NB4 (cell line): ENCODE measurements around the gene ERI3.

Experiments
- DNase-seq: peaks from one replicate; pipeline ENCODE4 v3.0.0; 2010; ENCODE audit warnings: low read depth
- H3K4me3 ChIP-seq: one replicate; pipeline ENCODE4 v1.5.1; 2011; ENCODE audit warnings: mild to moderate bottlenecking, low read depth, low read length, moderate library complexity
- CTCF ChIP-seq: IDR thresholded peaks from one replicate; pipeline ENCODE4 v1.5.1; 2012; ENCODE audit warnings: low read depth, low read length
- MYC ChIP-seq: IDR thresholded peaks from 2 replicates; pipeline ENCODE4 v1.6.1; 2011; ENCODE audit warnings: low read depth, low read length
- POLR2A ChIP-seq: IDR thresholded peaks from 2 replicates; pipeline ENCODE4 v1.6.1; 2011; ENCODE audit warnings: mild to moderate bottlenecking; ENCODE audit not compliant: insufficient read length; ENCODE audit errors: extremely low read depth
- TF ChIP-seq, protein P1 (sequence below): IDR thresholded peaks from 2 replicates; pipeline ENCODE4 v1.6.1; 2011; ENCODE audit warnings: low read depth, low read length

ERI3 gene

DNA sequence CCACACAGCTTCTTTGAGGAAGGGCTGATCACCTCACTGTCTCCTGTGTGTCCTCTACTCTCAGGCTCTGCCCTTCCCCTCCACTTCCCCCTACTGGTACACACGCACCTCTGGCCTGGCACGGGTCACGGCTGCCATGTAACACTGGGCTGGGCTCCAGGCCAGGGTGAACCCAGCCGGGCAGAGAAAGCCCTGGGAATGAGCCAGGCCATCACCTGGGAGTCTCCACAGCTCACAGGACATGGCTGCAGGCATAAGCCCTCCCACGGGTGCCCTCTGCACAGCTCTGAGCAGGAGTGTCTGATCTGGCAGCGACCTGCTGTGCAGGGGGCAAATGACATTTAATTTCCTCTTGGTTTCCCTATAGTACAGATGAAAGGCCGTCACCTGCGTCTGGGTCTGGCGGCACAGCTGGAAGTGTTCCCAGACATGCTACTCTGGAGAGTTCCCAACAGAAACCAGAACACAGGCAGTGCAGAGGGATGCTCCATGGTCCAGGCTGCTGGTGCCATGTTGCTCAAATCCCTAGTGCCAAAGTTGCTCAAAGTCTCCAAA lies 61.2 kb downstream of the ERI3 start:
- no peak for DNase-seq
- TF ChIP-seq CTCF (no peak), MYC (no peak), POLR2A (no peak)
- TF ChIP-seq, protein P1, sequence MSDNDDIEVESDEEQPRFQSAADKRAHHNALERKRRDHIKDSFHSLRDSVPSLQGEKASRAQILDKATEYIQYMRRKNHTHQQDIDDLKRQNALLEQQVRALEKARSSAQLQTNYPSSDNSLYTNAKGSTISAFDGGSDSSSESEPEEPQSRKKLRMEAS, result no peak
- H3K4me3 ChIP-seq, result no peak overlapping the region

GRCh38 chr1:44292651-44293050 lies 62.4 kb downstream of the ERI3 start:
- TF ChIP-seq, protein P1, result no peak
- TF ChIP-seq POLR2A (no peak), MYC (no peak), CTCF (no peak)
- no peak overlapping the region for H3K4me3 ChIP-seq
- DNase-seq, result no peak

DNA sequence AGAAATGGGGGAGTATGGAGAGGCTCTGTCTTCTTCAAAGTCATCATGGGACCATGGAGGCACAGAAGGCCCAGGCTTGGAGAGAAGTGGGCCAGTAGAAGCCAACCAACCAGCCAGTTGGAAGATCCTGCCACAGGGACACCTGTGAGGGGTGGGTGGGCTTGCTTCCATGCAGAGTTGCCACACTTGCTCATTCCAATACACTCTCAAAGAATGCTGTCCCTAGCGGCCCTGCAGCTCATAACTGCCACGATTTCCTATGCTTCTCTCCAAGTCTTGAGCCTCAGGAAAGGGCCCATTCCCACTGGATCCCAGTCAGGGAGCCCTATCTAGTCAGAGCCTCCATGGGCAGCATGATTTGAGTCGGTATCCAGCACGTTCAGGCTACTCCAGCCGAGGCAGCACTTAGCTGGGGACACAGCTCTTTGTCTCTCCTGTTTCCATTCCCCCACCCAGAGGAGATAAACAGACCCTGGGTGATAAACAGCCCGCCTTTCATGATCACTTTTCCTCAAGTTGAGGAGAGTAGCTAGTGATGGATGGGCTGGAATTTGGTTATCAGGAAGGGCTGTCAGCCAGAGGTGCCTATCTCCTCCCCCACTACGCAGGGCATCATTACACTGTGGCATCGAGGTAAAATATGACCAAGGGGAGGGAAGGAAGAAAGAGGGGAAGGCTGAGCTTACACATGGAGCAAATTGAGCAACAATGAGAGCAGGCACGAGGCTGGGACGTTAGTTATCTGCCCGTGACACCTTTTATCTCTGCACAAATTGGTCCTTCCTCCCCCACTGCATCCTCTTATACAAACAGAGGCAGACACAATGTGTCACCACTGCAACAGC lies 64.6 kb downstream of the ERI3 start:
- TF ChIP-seq MYC (no peak), CTCF (no peak), POLR2A (no peak)
- TF ChIP-seq, protein P1, result no peak
- no peak overlapping the region for H3K4me3 ChIP-seq
- DNase-seq, result no peak

DNA sequence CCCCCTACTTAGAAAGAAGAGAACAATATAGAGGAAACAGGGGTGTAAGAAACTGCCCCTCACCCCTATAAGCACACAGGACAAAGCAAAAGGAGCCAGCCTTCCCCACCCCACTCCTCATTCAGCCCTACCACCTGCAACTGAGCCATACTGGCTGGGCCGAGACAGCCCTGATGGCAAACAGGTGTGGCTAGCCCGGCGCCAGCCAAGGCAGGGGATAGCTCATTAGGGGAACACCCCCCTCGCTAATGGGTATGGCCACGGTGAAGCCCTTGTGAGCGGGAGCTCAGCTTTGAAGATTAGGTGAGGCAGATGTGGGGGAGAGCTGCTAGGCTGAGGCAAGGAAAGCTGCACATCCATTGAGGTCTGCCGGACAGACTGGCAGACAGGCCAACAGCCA lies 65.5 kb downstream of the ERI3 start:
- no peak overlapping the region for H3K4me3 ChIP-seq
- no peak for DNase-seq

DNA sequence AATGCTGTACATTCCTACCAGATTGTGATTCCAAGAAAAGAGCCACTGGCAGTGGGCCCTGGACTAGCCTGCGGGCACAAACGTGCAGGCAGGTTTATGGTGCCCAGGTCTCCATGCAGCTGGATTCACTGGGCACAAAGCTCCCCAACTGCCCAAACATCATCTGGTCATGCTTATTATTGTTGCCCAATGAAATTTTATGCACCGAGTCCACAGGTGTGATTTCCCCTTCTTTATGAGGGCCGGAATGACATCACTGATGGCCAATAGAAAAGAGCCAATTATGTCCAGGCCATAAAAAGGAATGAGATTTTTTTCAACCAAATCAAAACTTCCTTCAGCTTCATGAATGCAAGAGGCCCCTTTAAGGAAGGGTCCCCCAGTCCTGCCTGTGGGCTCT lies 66.2 kb downstream of the ERI3 start:
- no peak for TF ChIP-seq CTCF
- TF ChIP-seq, protein P1, result no peak
- no peak for TF ChIP-seq MYC
- no peak for TF ChIP-seq POLR2A
- H3K4me3 ChIP-seq, result no peak overlapping the region
- no peak for DNase-seq

More for the DNA sequence above, 65.5 kb downstream of the ERI3 start:
- TF ChIP-seq, protein P1, result no peak
- TF ChIP-seq MYC (no peak), CTCF (no peak), POLR2A (no peak)
